ENCODE data around the gene DST. TPM values are rescaled to one million over a fixed set of nuclear protein-coding genes. Genes with fewer than 3 reads are reported as not detected.

Gene DST
- total RNA-seq, 2 experiments from 2014 or later, result 1.3 to 1.7 TPM

GRCh38 chr6:56444855-56445254 is 197.8 kb downstream of the DST start:
- no peaks in the 10 kb centered on the region for H3K27me3 Mint-ChIP-seq
- no peak overlapping the region for H3K4me3 Mint-ChIP-seq
- no peak for TF ChIP-seq CTCF (IDR thresholded peaks at IDR 0.05)
- CTCF ChIA-PET, result no interaction called here
- no peaks in the 10 kb centered on the region for H3K36me3 Mint-ChIP-seq (ENCODE audit: low read depth)
- no peaks in the 10 kb centered on the region for H3K4me1 Mint-ChIP-seq (ENCODE audit: low read depth)
- intact Hi-C loops (cut with micrococcal nuclease), result no loop called here
- DNase-seq (no peak), ATAC-seq (no peak)
- POLR2A ChIA-PET, result no interaction called here
- H3K27ac Mint-ChIP-seq, result no peak overlapping the region
- H3K9me3 Mint-ChIP-seq, result peaks cover 3% of the 10 kb centered on the region

- peaks cover 3% of the 10 kb centered on the region for H3K9me3 Mint-ChIP-seq
- H3K27me3 Mint-ChIP-seq, result peaks cover 4% of the 10 kb centered on the region
- intact Hi-C loops (cut with micrococcal nuclease), result no loop called here
- ChIA-PET CTCF (no interaction called here), POLR2A (no interaction called here)
- H3K36me3 Mint-ChIP-seq (ENCODE audit: low read depth), result no peaks in the 10 kb centered on the region
- no peak for TF ChIP-seq CTCF (IDR thresholded peaks at IDR 0.05)
- H3K4me3 Mint-ChIP-seq, result no peak overlapping the region
- DNase-seq (no peak), ATAC-seq (no peak)
- H3K27ac Mint-ChIP-seq, result no peak overlapping the region
- H3K4me1 Mint-ChIP-seq (ENCODE audit: low read depth), result no peaks in the 10 kb centered on the region
These were observed 202.1 kb downstream of the DST start for GRCh38 chr6:56440551-56440981.

- Mint-ChIP-seq H3K4me3 (no peak overlapping the region), H3K9me3 (peaks cover 4% of the 10 kb centered on the region), H3K27ac (no peak overlapping the region), H3K27me3 (peaks cover 4% of the 10 kb centered on the region), H3K4me1 (ENCODE audit: low read depth) (no peaks in the 10 kb centered on the region), H3K36me3 (ENCODE audit: low read depth) (no peaks in the 10 kb centered on the region)
- ATAC-seq (no peak), DNase-seq (no peak)
- intact Hi-C loops (cut with micrococcal nuclease), result no loop called here
- ChIA-PET POLR2A (no interaction called here), CTCF (interaction anchor here (1.2 kb wide), 1 partner anchor 11 kb away, joined by 3 read pairs; no protein-coding TSS in a partner anchor)
- no peak for TF ChIP-seq CTCF (IDR thresholded peaks at IDR 0.05)
These were observed 205.4 kb downstream of the DST start for GRCh38 chr6:56437171-56437900.

GRCh38 chr6:56435754-56436153 is 206.9 kb downstream of the DST start:
- H3K4me1 Mint-ChIP-seq (ENCODE audit: low read depth), result no peaks in the 10 kb centered on the region
- peaks cover 4% of the 10 kb centered on the region for H3K27me3 Mint-ChIP-seq
- ATAC-seq (no peak), DNase-seq (no peak)
- ChIA-PET CTCF (no interaction called here), POLR2A (no interaction called here)
- no peak overlapping the region for H3K4me3 Mint-ChIP-seq
- no peaks in the 10 kb centered on the region for H3K36me3 Mint-ChIP-seq (ENCODE audit: low read depth)
- peaks cover 4% of the 10 kb centered on the region for H3K9me3 Mint-ChIP-seq
- TF ChIP-seq CTCF (IDR thresholded peaks at IDR 0.05), result no peak
- intact Hi-C loops (cut with micrococcal nuclease), result no loop called here
- no peak overlapping the region for H3K27ac Mint-ChIP-seq

- CTCF ChIA-PET, result no interaction called here
- intact Hi-C loops (cut with micrococcal nuclease), result no loop called here
- peaks cover 4% of the 10 kb centered on the region for H3K9me3 Mint-ChIP-seq
- H3K4me3 Mint-ChIP-seq, result no peak overlapping the region
- no peak for ATAC-seq
- TF ChIP-seq CTCF (IDR thresholded peaks at IDR 0.05), result no peak
- no peaks in the 10 kb centered on the region for H3K4me1 Mint-ChIP-seq (ENCODE audit: low read depth)
- no peak overlapping the region for H3K27ac Mint-ChIP-seq
- H3K36me3 Mint-ChIP-seq (ENCODE audit: low read depth), result no peaks in the 10 kb centered on the region
- POLR2A ChIA-PET, result interaction anchor here (1.1 kb wide), 1 partner anchor 18 kb away, joined by 3 read pairs; no protein-coding TSS in a partner anchor
- DNase-seq, result no peak
- H3K27me3 Mint-ChIP-seq, result peaks cover 4% of the 10 kb centered on the region
These were observed 207.4 kb downstream of the DST start for GRCh38 chr6:56435326-56435725.
